ENCODE data around the gene MPC1L. TPM values are rescaled to one million over a fixed set of nuclear protein-coding genes. Genes with fewer than 3 reads are reported as not detected.
A peak's percentile ranks its signal among the peaks of the same experiment; 100 is the strongest.

MPC1L gene
- total RNA-seq, 1 experiment from 2014 or later = not detected

DNA sequence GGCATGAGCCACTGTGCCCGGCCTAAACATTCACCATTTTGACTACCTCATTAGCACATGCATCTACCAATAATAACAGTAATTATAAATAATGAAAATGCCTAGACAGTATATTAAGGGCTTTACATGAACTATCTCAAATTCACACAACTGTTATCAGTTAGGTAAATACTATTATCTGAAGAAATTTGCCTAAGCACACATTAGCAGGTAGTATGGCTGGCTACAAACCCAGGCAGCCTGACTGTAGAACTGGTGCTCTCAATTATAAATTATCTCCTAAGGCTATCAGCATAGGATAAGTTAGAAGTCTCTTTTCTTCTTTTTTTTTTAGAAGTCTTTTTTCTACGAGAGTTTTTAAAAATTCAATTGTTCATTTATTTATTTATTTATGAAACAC lies 38.3 kb downstream of the MPC1L start:
- ATAC-seq (no peak), DNase-seq (no peak)
- H3K9ac ChIP-seq (ENCODE audit: low read length) = no peak overlapping the region
- no peaks in the 10 kb centered on the region for H3K4me1 ChIP-seq (ENCODE audit: insufficient read depth, low read length)
- no peaks in the 10 kb centered on the region for H3K9me3 ChIP-seq (ENCODE audit: low read length)
- intact Hi-C loops (cut with micrococcal nuclease) = no loop called here
- H3K79me2 ChIP-seq (ENCODE audit: low read length) = no peaks in the 10 kb centered on the region
- H3K4me3 ChIP-seq (ENCODE audit: low read length) = no peak overlapping the region
- no peak for TF ChIP-seq EZH2phosphoT487 (IDR thresholded peaks at IDR 0.05; ENCODE audit: borderline replicate concordance, low read length)
- no peak overlapping the region for H2AFZ ChIP-seq (ENCODE audit: low read length)
- POLR2A ChIA-PET (ENCODE audit: unreplicated experiment) = no interaction called here
- no TSS peak for BruUV-seq (replicated peaks)
- no peaks in the 10 kb centered on the region for H3K9me2 ChIP-seq (replicated peaks; ENCODE audit: low read length)
- H4K20me1 ChIP-seq (ENCODE audit: low read length) = no peaks in the 10 kb centered on the region
- no peak overlapping the region for H3K4me2 ChIP-seq (ENCODE audit: low read length)
- no peaks in the 10 kb centered on the region for H3F3A ChIP-seq (ENCODE audit: low read length, unreplicated experiment)
- H3K27me3 ChIP-seq (ENCODE audit: low read length) = no peaks in the 10 kb centered on the region
- CTCF ChIA-PET = no interaction called here
- H3K36me3 ChIP-seq (ENCODE audit: low read depth, low read length) = peaks cover 24% of the 10 kb centered on the region
- no peak overlapping the region for H3K27ac ChIP-seq (ENCODE audit: low read length)

DNA sequence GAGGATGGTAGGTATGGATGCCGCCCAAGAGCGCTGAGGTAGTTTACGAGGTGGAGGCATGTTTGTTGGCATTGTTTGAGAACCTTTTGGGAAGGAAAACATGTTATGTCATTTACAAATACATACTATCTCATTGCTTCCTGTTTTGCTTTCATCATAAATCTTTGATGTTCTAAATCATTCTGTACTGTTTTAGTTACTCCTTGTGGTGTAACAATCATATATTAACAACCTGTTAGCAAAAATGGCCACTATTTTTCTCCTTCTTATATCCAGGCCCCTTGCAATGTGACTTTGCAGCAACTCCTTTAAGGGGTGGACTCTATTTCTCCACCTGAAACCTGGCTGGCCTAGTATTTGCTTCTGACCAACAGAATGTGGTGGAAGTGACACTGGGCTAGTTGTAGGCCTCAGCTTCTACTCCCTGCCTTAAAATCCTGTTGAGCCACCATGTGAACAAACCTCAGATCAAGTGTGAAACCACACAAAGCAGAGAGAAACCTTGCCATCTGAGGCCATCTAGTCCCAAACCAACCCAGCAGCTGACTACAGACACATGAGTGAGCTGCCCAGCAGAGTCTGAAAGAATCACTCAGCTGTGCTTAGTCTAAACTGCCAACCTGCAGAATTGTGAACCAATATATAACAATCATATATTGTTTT lies 40.0 kb downstream of the MPC1L start:
- Histone ChIP-seq H3K27me3 (ENCODE audit: low read length) (no peaks in the 10 kb centered on the region), H3K36me3 (ENCODE audit: low read depth, low read length) (peaks cover 26% of the 10 kb centered on the region), H3K9me3 (ENCODE audit: low read length) (no peaks in the 10 kb centered on the region), H4K20me1 (ENCODE audit: low read length) (no peaks in the 10 kb centered on the region), H3F3A (ENCODE audit: low read length, unreplicated experiment) (no peaks in the 10 kb centered on the region), H3K4me2 (ENCODE audit: low read length) (no peak overlapping the region), H3K9ac (ENCODE audit: low read length) (no peak overlapping the region), H3K27ac (ENCODE audit: low read length) (no peak overlapping the region), H3K9me2 (replicated peaks; ENCODE audit: low read length) (no peaks in the 10 kb centered on the region), H3K4me3 (ENCODE audit: low read length) (no peak overlapping the region), H2AFZ (ENCODE audit: low read length) (no peak overlapping the region), H3K79me2 (ENCODE audit: low read length) (no peaks in the 10 kb centered on the region), H3K4me1 (ENCODE audit: insufficient read depth, low read length) (no peaks in the 10 kb centered on the region)
- DNase-seq (no peak), ATAC-seq (no peak)
- BruUV-seq (replicated peaks) = no TSS peak
- CTCF ChIA-PET = no interaction called here
- intact Hi-C loops (cut with micrococcal nuclease) = no loop called here
- POLR2A ChIA-PET (ENCODE audit: unreplicated experiment) = no interaction called here
- TF ChIP-seq EZH2phosphoT487 (IDR thresholded peaks at IDR 0.05; ENCODE audit: borderline replicate concordance, low read length) = no peak
- TF ChIP-seq EZH2 (IDR thresholded peaks at IDR 0.05; ENCODE audit: low read length, unreplicated experiment) = no peak
- TF ChIP-seq, protein P1, sequence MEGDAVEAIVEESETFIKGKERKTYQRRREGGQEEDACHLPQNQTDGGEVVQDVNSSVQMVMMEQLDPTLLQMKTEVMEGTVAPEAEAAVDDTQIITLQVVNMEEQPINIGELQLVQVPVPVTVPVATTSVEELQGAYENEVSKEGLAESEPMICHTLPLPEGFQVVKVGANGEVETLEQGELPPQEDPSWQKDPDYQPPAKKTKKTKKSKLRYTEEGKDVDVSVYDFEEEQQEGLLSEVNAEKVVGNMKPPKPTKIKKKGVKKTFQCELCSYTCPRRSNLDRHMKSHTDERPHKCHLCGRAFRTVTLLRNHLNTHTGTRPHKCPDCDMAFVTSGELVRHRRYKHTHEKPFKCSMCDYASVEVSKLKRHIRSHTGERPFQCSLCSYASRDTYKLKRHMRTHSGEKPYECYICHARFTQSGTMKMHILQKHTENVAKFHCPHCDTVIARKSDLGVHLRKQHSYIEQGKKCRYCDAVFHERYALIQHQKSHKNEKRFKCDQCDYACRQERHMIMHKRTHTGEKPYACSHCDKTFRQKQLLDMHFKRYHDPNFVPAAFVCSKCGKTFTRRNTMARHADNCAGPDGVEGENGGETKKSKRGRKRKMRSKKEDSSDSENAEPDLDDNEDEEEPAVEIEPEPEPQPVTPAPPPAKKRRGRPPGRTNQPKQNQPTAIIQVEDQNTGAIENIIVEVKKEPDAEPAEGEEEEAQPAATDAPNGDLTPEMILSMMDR (conservative IDR thresholded peaks at IDR 0.05; ENCODE audit: low read depth, low read length) = no peak

DNA sequence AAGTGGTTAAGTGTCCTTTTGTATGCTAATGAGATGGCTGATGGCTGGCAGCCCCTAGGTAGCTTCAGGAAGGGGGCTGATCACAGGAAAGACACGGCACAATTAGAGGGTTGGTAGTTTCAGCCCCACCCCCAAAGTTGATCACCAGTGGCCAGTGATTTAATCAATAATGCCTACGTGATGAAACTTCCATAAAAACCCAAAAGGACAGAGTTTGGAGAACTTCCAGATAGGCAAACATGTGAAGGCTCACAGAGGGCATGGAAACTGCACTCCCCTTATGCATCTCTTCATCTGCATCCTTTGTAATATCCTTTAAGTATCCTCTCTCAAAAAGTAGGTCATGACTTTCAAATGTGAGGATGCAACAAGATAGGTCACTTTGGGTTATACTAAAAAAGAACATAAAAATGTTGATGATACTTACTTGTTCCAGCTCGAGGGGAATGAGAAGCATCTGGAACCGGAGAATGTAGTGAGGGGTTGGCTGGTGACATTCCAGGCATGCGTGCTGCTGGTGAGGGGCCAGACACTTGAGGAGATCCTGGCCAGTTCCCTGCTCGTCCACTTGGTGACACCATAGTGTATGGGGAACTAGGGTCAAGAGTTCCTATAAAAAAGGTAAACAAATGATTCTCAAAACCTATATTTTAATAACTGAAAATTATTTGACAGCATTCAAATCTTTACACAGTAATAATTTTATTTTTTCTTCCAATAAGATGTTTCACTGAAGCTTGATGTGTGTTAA lies 40.8 kb downstream of the MPC1L start:
- Histone ChIP-seq H3K27ac (ENCODE audit: low read length) (no peak overlapping the region), H3K9me2 (replicated peaks; ENCODE audit: low read length) (no peaks in the 10 kb centered on the region), H3K4me3 (ENCODE audit: low read length) (no peak overlapping the region), H3F3A (ENCODE audit: low read length, unreplicated experiment) (no peaks in the 10 kb centered on the region), H2AFZ (ENCODE audit: low read length) (no peak overlapping the region), H3K79me2 (ENCODE audit: low read length) (no peaks in the 10 kb centered on the region), H3K36me3 (ENCODE audit: low read depth, low read length) (peaks cover 31% of the 10 kb centered on the region), H3K9ac (ENCODE audit: low read length) (no peak overlapping the region), H3K4me1 (ENCODE audit: insufficient read depth, low read length) (no peaks in the 10 kb centered on the region), H3K9me3 (ENCODE audit: low read length) (no peaks in the 10 kb centered on the region), H3K27me3 (ENCODE audit: low read length) (no peaks in the 10 kb centered on the region), H3K4me2 (ENCODE audit: low read length) (no peak overlapping the region), H4K20me1 (ENCODE audit: low read length) (no peaks in the 10 kb centered on the region)
- DNase-seq (peak; percentile 36), ATAC-seq (0 out of 2 replicates have a peak, but pooled peaks have one; percentile 27)
- CTCF ChIA-PET = no interaction called here
- intact Hi-C loops (cut with micrococcal nuclease) = no loop called here
- POLR2A ChIA-PET (ENCODE audit: unreplicated experiment) = no interaction called here
- BruUV-seq (replicated peaks) = no TSS peak
- TF ChIP-seq, protein P1 (conservative IDR thresholded peaks at IDR 0.05; ENCODE audit: low read depth, low read length) = peak; percentile 50
- no peak for TF ChIP-seq EZH2phosphoT487 (IDR thresholded peaks at IDR 0.05; ENCODE audit: borderline replicate concordance, low read length)
- TF ChIP-seq EZH2 (IDR thresholded peaks at IDR 0.05; ENCODE audit: low read length, unreplicated experiment) = no peak
